ENCODE measurements around the gene KLHL25.

The KLHL25 gene

DNA sequence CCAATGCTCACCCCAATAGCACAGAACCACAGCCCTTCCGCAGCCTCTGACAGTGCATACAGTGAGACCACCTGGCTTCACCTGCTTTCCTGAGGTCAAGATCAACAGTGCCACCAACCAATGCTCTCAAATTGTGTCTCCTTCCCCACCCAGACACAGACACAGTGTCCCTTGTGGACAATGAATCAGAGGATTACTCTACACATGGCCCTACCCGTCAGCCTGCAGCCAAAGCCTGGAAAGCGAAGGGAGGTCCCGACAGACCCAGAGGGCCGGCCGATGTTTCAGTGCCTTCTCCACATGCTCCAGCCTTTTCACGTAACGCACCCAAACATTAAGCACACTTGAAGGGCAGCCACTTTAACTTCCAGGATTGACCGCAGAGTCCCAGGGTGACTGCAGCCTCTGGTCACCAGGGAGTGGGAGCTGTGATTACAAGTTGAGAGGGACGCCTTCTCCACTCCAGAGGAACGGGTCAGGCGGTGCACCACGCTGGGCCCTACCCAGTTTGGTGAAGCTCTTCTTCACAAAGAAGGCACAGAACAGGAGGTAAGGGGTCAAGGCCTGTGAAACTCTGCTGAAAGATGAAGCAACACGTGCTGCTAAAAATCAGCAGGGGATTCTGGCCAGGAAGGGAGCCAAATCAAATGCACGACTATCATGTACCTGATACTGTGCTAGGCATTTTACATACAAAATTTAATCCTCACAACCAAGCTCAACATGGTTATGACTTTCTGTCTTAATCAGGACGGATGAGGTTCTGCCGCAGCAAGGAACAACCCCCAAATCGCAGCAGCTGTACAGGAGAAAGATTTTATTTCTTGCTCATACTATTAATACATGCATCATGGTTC, 17.2 kb downstream of the KLHL25 start:
- H3K4me3 ChIP-seq (replicated peaks in 1 of 2; ENCODE audit: low read depth in 2 of 2, low read length in 2 of 2) = no peak overlapping the region
- no peak for TF ChIP-seq CTCF (IDR thresholded peaks at IDR 0.05; ENCODE audit: low read depth, low read length)
- no peak for DNase-seq (ENCODE audit: low read depth in 2 of 2)

DNA sequence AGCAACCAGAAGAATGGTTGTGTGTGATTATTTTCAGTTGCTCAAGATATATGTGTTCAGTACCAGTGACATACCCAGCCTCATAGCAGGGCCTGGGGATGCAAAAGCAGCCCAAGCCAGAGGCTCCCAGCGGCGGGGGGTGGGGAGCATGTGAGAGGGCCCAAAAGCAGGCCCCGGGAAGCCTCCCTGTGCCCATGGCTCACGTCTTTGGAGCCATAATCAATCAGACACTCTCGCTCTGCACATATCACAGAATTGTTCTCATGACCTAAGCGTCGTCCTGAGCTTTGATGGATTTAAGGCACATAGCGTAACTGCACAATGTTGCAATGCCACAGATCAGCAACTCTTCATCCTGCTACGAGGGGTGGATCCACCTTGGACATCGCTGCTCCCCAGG, 20.8 kb downstream of the KLHL25 start:
- TF ChIP-seq CTCF (IDR thresholded peaks at IDR 0.05; ENCODE audit: low read depth, low read length) = no peak
- no peak overlapping the region for H3K4me3 ChIP-seq (replicated peaks in 1 of 2; ENCODE audit: low read depth in 2 of 2, low read length in 2 of 2)
- DNase-seq (ENCODE audit: low read depth in 2 of 2) = no peak

DNA sequence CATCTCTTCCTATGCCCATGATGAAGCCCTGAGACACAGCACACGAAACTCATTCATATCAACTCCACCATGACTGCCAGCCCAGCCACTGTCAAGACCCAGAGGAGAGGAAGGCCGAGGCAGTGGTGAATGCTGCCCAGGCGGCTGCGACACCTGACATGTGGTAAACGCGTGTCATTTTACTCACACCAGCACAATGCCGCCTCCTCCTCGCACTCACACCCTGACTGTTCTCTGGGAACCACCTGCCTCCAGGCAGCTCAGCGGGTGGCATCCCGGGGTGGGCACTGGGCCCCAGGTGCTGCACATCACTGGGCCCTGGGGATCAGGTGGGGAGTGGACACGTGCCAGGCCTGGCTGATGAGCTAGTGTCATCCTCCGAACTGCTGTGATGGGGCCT, 21.5 kb downstream of the KLHL25 start:
- no peak for TF ChIP-seq CTCF (IDR thresholded peaks at IDR 0.05; ENCODE audit: low read depth, low read length)
- no peak for DNase-seq (ENCODE audit: low read depth in 2 of 2)
- H3K4me3 ChIP-seq (replicated peaks in 1 of 2; ENCODE audit: low read depth in 2 of 2, low read length in 2 of 2) = no peak overlapping the region

DNA sequence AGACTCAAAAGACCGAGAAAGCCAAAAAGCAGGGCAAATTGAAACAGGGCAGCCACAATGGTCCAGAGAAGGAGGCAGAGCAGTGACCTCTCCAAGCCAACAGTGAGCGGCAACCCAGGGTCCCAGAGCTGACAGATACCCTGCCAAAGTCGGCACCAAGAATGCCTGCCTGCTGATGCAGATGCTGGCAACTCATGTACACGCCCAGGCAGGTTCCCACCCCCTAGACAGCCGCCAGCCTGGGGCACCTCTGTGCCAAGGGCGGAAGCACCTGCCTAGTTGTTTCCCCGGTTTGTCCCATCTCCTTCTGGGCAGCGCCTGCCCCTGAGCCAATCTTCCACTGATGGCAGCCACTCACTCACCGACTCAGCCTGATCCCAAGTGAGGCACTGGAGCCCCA, 22.1 kb downstream of the KLHL25 start:
- no peak overlapping the region for H3K4me3 ChIP-seq (replicated peaks in 1 of 2; ENCODE audit: low read depth in 2 of 2, low read length in 2 of 2)
- no peak for DNase-seq (ENCODE audit: low read depth in 2 of 2)
- TF ChIP-seq CTCF (IDR thresholded peaks at IDR 0.05; ENCODE audit: low read depth, low read length) = no peak

DNA sequence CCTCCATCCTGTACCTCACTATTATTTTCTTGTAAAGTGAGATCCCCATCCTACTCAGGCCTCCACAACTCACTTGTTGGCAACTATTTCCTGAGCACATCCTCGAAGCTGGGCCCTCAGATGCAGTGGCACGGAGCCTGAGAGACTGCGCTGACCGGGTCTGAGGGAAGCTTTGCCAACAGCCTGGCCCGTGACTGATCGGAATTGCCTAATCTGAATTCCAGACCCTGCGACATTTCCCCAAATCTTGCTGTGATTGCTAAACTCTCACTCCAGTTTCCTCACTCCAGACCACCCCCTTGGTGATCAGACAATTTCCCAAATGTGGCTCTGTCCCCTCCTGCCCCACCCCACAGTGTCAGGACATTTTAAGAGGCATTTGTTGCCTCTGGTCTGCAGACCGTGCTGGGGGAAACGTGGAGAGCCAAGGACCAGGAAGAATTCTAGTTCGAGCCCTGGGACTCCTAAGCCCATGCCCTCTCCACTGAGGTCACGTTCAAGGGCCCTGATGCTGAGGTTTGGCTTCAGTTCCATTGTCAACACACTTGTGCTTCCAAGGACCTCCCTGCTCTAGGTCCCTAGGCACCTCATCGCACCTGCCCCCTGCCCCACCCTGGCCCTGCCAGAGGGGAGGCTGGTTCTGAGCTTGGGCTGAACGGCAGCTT, 22.8 kb downstream of the KLHL25 start:
- no peak overlapping the region for H3K4me3 ChIP-seq (replicated peaks in 1 of 2; ENCODE audit: low read depth in 2 of 2, low read length in 2 of 2)
- peak; percentile 52 to 90 for DNase-seq (ENCODE audit: low read depth in 2 of 2)
- no peak for TF ChIP-seq CTCF (IDR thresholded peaks at IDR 0.05; ENCODE audit: low read depth, low read length)

GRCh38 chr15:85771271-85771670, 23.5 kb downstream of the KLHL25 start:
- no peak for TF ChIP-seq CTCF (IDR thresholded peaks at IDR 0.05; ENCODE audit: low read depth, low read length)
- H3K4me3 ChIP-seq (replicated peaks in 1 of 2; ENCODE audit: low read depth in 2 of 2, low read length in 2 of 2) = no peak overlapping the region
- peak in 1 of 2 donors; percentile 39 for DNase-seq (ENCODE audit: low read depth in 2 of 2)
